Transverse colon (tissue), 4 donors: Measurements from ENCODE around the gene SMG6. TPM values are rescaled to one million over a fixed set of nuclear protein-coding genes. Genes with fewer than 3 reads are reported as not detected.
"Not testable (repeated sequence)": the region's sequence is repeated elsewhere in the genome, so short reads cannot be mapped to it uniquely, and the experiment has no call there.

Experiments
- DNase-seq: peaks from one replicate; pipeline ENCODE4 v3.0.0-alpha.2; 2019
- H3K27ac ChIP-seq, 4 donors: fragments of 200-600 bp; sonication (generic); 2 replicates each; pipeline ENCODE4 v1.5.1; 2016 to 2018; ENCODE audit warnings: inconsistent platforms in 4 of 4
- H3K27me3 ChIP-seq: fragments of 200-600 bp; sonication (generic); 2 replicates; pipeline ENCODE4 v1.5.1; 2017; ENCODE audit warnings: inconsistent platforms
- H3K36me3 ChIP-seq, 4 donors: fragments of 200-600 bp; sonication (generic); 2 replicates each; pipeline ENCODE4 v1.5.1; 2017 to 2019; ENCODE audit warnings: inconsistent platforms in 4 of 4
- H3K4me1 ChIP-seq, 4 donors: fragments of 200-600 bp; sonication (generic); 2 replicates each; pipeline ENCODE4 v1.5.1; 2017 to 2020; ENCODE audit warnings: inconsistent platforms in 4 of 4
- H3K4me3 ChIP-seq, 4 donors: fragments of 200-600 bp; sonication (generic); 1 replicate in 1 of 4; 2 replicates in 3 of 4; pipeline versions ENCODE4 v1.5.1 to v1.6.1; 2017 to 2019; ENCODE audit warnings: inconsistent platforms in 4 of 4
- H3K9me3 ChIP-seq, 2 donors: fragments of 200-600 bp; sonication (generic); 2 replicates each; pipeline ENCODE4 v1.5.1; 2017 to 2019; ENCODE audit warnings: inconsistent platforms in 2 of 2
- EP300 ChIP-seq: sonication (generic); formaldehyde crosslinking; IDR thresholded peaks from one replicate; pipeline ENCODE4 v1.6.1; 2017; ENCODE audit warnings: antibody characterized with exemption, low read depth
- POLR2A ChIP-seq: fragments of 450-650 bp; IDR thresholded peaks from one replicate; pipeline ENCODE4 v1.6.1; 2016; ENCODE audit warnings: antibody characterized with exemption, mild to moderate bottlenecking, moderate library complexity
- POLR2AphosphoS5 ChIP-seq, 3 donors: sonication (generic); formaldehyde crosslinking; IDR thresholded peaks; one replicate each; pipeline ENCODE4 v1.6.1; 2016; ENCODE audit warnings: antibody characterized with exemption in 3 of 3
- WGBS, 2 donors: methylation state at CpG; one replicate each; pipeline ENCODE4 v1.1.5; 2018; ENCODE audit warnings: low coverage in 1 of 2; 5-methylcytosine and 5-hydroxymethylcytosine counted together
- in situ Hi-C, 4 donors: fragments of 200-750 bp; cut with MboI; loops; one replicate each; pipeline versions ENCODE4 v1.15.0 to v1.15.1; 2017; ENCODE audit warnings: low sequenced_read_pairs in 3 of 4, low pct_ligation_motif_present in 1 of 4, low pct_unique_long_range_greater_than_20kb in 1 of 4
- intact Hi-C: fragments of 100-400 bp; cut with DNase I; formaldehyde crosslinking; loops from one replicate; pipeline ENCODE4 v1.15.1; 2023; ENCODE audit warnings: low total_unique reads
- total RNA-seq, 4 donors: library from RNA; depleted of rRNA; stranded (reverse); fragments of >200 nt; gene quantifications; one replicate each; pipeline ENCODE4 v1.1.0, GENCODE V29; 2016
- TF ChIP-seq, protein P1 (sequence below), 5 experiments: fragments of 200-600 bp in 3 of 5; fragments of 450-650 bp in 2 of 5; sonication (generic) in 3 of 5; IDR thresholded peaks; 1 replicate in 2 of 5; 2 replicates in 3 of 5; pipeline ENCODE4 v1.5.1; 2016 to 2017; ENCODE audit warnings: antibody characterized with exemption in 5 of 5, inconsistent platforms in 3 of 5, mild to moderate bottlenecking in 2 of 5, moderate library complexity in 1 of 5

SMG6 gene
- total RNA-seq, 4 donors from 2014 or later, result 28.6 to 112 (median 39.1) TPM

DNA sequence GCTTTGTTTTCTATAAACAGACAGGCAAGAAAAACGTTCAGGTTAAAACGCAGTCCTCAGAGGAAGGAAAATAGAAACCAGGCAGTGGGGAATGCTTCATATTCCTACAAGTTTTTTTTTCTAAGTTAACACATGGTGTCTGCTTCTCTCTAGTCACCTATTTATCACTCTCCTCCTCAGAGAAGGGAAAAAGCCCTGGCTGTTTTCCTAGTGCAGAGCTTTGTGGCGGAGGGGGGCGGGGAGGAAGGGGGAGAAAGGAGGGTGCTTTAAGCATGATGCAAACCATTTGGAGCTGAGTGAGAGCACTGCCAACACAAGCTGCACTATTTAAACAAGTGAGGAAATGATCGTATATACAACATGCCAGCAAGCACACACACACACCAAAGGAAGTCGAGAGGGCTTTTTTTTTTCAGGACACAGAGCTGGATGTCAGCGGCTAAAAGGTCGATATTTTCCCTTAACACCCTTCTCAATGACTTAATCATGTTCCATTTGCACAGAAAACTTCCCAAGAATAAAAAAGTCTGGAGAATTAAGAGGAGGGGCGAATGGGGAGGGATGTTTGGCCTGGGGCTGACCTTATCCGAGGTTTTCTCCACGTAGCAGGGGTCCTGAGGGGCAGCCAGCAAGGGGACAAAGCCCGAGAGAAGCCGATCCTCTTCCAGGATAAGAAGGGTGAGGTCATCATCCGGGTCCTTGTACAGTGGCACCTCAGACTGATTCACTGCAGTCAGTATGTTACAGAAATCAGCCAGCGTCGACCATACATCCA, 131.3 kb downstream of the SMG6 start:
- Histone ChIP-seq H3K4me1 (peaks cover 24 to 47% (median 30%) of the 10 kb centered on the region in 4 donors), H3K9me3 (no peaks in the 10 kb centered on the region), H3K27ac (peak overlapping the region; percentile 76 to 87 (median 82)), H3K36me3 (peaks cover 0 to 17% (median 3%) of the 10 kb centered on the region in 4 donors), H3K27me3 (no peaks in the 10 kb centered on the region), H3K4me3 (no peak overlapping the region)
- intact Hi-C loops, result loop anchor here (2.0 to 10.0 kb wide), 3 partner anchors 43 to 117 kb away; partner anchors contain the start of gene HIC1
- TF ChIP-seq, protein P1, sequence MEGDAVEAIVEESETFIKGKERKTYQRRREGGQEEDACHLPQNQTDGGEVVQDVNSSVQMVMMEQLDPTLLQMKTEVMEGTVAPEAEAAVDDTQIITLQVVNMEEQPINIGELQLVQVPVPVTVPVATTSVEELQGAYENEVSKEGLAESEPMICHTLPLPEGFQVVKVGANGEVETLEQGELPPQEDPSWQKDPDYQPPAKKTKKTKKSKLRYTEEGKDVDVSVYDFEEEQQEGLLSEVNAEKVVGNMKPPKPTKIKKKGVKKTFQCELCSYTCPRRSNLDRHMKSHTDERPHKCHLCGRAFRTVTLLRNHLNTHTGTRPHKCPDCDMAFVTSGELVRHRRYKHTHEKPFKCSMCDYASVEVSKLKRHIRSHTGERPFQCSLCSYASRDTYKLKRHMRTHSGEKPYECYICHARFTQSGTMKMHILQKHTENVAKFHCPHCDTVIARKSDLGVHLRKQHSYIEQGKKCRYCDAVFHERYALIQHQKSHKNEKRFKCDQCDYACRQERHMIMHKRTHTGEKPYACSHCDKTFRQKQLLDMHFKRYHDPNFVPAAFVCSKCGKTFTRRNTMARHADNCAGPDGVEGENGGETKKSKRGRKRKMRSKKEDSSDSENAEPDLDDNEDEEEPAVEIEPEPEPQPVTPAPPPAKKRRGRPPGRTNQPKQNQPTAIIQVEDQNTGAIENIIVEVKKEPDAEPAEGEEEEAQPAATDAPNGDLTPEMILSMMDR (IDR thresholded peaks at IDR 0.05), result no peak
- TF ChIP-seq POLR2A, result no peak
- peak; percentile 62 for TF ChIP-seq EP300
- TF ChIP-seq POLR2AphosphoS5 (IDR thresholded peaks at IDR 0.05), result peak; percentile 80 to 82 (median 82)
- DNase-seq, result peak; percentile 60
- in situ Hi-C loops, result loop anchor here in 1 of 4 donors (25.0 kb wide), 1 partner anchor 110 kb away; the partner anchor contains the start of gene HIC1
- WGBS, 2 donors, result 69 to 70% methylated on average over 10 to 16 of the region's 16 CpGs

DNA sequence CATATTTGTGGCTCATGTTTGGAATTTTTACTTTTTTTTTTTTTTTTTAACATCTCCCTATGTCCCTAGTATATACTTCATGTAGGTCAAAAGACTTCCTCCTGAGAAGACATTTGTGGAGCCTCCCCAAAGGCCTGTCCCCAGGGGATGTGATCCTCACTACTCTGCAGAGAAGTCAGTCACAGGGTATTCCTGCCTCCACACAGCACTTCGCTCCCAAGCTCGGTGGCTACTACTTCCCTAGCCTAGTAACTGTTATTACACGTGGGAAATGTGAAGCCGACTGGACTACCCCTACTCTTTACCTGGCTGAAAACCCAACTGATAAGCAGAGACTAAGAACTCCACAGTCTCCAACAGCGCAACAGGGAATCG, 131.9 kb downstream of the SMG6 start:
- no peak for TF ChIP-seq EP300
- TF ChIP-seq, protein P1 (IDR thresholded peaks at IDR 0.05), result no peak
- no peak for TF ChIP-seq POLR2A
- TF ChIP-seq POLR2AphosphoS5 (IDR thresholded peaks at IDR 0.05), result no peak
- Histone ChIP-seq H3K4me3 (no peak overlapping the region), H3K27ac (peak overlapping the region; percentile 76 to 87 (median 82)), H3K36me3 (peaks cover 0 to 17% (median 3%) of the 10 kb centered on the region in 4 donors), H3K4me1 (peaks cover 24 to 41% (median 24%) of the 10 kb centered on the region in 4 donors), H3K9me3 (no peaks in the 10 kb centered on the region), H3K27me3 (no peaks in the 10 kb centered on the region)
- intact Hi-C loops (loop anchor here (2.0 to 10.0 kb wide), 3 partner anchors 43 to 117 kb away; partner anchors contain the start of gene HIC1), in situ Hi-C loops (loop anchor here in 1 of 4 donors (25.0 kb wide), 1 partner anchor 109 kb away; the partner anchor contains the start of gene HIC1)
- no peak for DNase-seq
- WGBS, 2 donors, result 60 to 68% methylated on average over 1 to 6 of the region's 6 CpGs

DNA sequence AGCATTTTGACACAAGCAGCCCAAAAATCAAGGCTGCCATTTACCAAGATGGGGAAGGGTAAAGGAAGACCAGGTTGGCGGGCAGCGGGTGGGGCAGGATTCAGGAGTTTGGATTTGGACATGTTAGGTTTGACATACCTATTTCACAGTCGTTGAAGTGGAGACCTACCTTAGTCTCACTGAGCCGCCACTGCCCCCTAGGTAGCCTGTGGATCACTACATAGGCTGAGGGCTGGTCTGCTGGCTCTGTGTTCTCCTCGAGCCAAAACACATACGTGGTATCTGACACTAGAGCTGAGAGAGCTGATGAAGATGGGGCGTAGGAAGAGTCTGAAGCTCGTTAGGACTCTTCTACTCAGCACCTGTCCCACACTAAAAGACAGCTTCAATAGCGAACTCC, 133.6 kb downstream of the SMG6 start:
- peak; percentile 39 for DNase-seq
- Histone ChIP-seq H3K9me3 (no peaks in the 10 kb centered on the region), H3K27me3 (no peaks in the 10 kb centered on the region), H3K36me3 (peaks cover 0 to 17% (median 3%) of the 10 kb centered on the region in 4 donors), H3K27ac (no peak overlapping the region), H3K4me1 (peaks cover 11 to 27% (median 16%) of the 10 kb centered on the region in 4 donors), H3K4me3 (no peak overlapping the region)
- in situ Hi-C loops (loop anchor here in 1 of 4 donors (25.0 kb wide), 1 partner anchor 108 kb away; the partner anchor contains the start of gene HIC1), intact Hi-C loops (loop anchor here (10.0 kb wide), 2 partner anchors 85 to 115 kb away; partner anchors contain the start of gene HIC1)
- TF ChIP-seq, protein P1 (IDR thresholded peaks at IDR 0.05), result peak in 4 of 5 experiments; percentile 11 to 38 (median 16)
- TF ChIP-seq EP300, result no peak
- 79 to 100% methylated on average over 1 to 9 of the region's 9 CpGs for WGBS, 2 donors

- not testable (repeated sequence) for H3K4me3 ChIP-seq, H3K4me1 ChIP-seq, H3K27ac ChIP-seq, H3K27me3 ChIP-seq, DNase-seq, H3K9me3 ChIP-seq
- H3K36me3 ChIP-seq, result peaks cover 0 to 31% (median 3%) of the 10 kb centered on the region in 4 donors
- 93 to 100% methylated on average over 4 to 12 of the region's 12 CpGs for WGBS, 2 donors
- intact Hi-C loops, result loop anchor here (10.0 kb wide), 1 partner anchor 79 kb away; no protein-coding TSS in a partner anchor
- in situ Hi-C loops, result loop anchor here in 1 of 4 donors (25.0 kb wide), 1 partner anchor 103 kb away; the partner anchor contains the start of gene HIC1
Observed at GRCh38 chr17:2165723-2166122, 137.9 kb downstream of the SMG6 start.
